ENCODE measurements around the gene NEU2. TPM values are rescaled to one million over a fixed set of nuclear protein-coding genes. Genes with fewer than 3 reads are reported as not detected.

The NEU2 gene
- total and polyA plus RNA-seq, 2 of the 13 experiments (the other 11 are each of a cell fraction or from before 2014, with no cell fraction given): not detected

GRCh38 chr2:233055362-233055761 lies 22.9 kb downstream of the NEU2 start:
- 25% methylated on average over 2 of the region's 2 CpGs for WGBS (ENCODE audit: low lambda C conversion rate)
- BruUV-seq (replicated peaks): no TSS peak
- ATAC-seq (no peak), DNase-seq (ENCODE audit: low spot score) (no peak), FAIRE-seq (no peak)
- TF ChIP-seq ZNF660 (CRISPR knock-in tag; IDR thresholded peaks at IDR 0.05; ENCODE audit: borderline replicate concordance, low read depth) (no peak), SOX13 (IDR thresholded peaks at IDR 0.05) (no peak), SOX13 (CRISPR knock-in tag; conservative IDR thresholded peaks at IDR 0.05 in 1 of 2, IDR thresholded peaks at IDR 0.05 in 1 of 2) (no peak), SNRNP70 (IDR thresholded peaks at IDR 0.05; ENCODE audit: low read depth, low read length) (no peak), GZF1 (CRISPR knock-in tag; IDR thresholded peaks at IDR 0.05) (no peak), ATF6 (CRISPR knock-in tag; conservative IDR thresholded peaks at IDR 0.05) (no peak), IKZF1 (IDR thresholded peaks at IDR 0.05) (no peak), DPF2 (CRISPR knock-in tag; IDR thresholded peaks at IDR 0.05; ENCODE audit: borderline replicate concordance, low read depth) (no peak)
- intact Hi-C loops (cut with micrococcal nuclease; ENCODE audit: unreplicated experiment) (no loop called here), in situ Hi-C loops (cut with HindIII; ENCODE audit: extremely low pct_ligation_motif_present, low pct_unique_long_range_greater_than_20kb) (no loop called here)
- Histone ChIP-seq H3K36me3 (replicated peaks in 1 of 2; ENCODE audit: control insufficient read depth in 1 of 2, insufficient read depth in 2 of 2, low read length in 2 of 2) (no peaks in the 10 kb centered on the region), H2AFZ (ENCODE audit: low read length) (no peak overlapping the region), H3K27me3 (ENCODE audit: control insufficient read depth in 1 of 2, insufficient read depth in 2 of 2, low read length in 2 of 2) (peaks cover 0 to 15% of the 10 kb centered on the region in 2 experiments; a peak in 3 of 5 replicates), H3K27ac (ENCODE audit: extremely low read length, insufficient read depth, low read length) (no peak overlapping the region), H3K79me2 (ENCODE audit: insufficient read depth, low read length) (no peaks in the 10 kb centered on the region), H3K4me1 (ENCODE audit: insufficient read depth, low read length) (peaks cover 34% of the 10 kb centered on the region), H4K20me1 (ENCODE audit: insufficient read depth, low read length) (no peaks in the 10 kb centered on the region), H3K9me3 (ENCODE audit: low read length) (no peaks in the 10 kb centered on the region), H3K9ac (ENCODE audit: insufficient read depth, low read depth, low read length) (no peak overlapping the region), H3K4me3 (replicated peaks in 1 of 3; ENCODE audit: insufficient read depth in 1 of 3, low read depth in 2 of 3, low read length in 3 of 3) (no peak overlapping the region), H3K4me2 (ENCODE audit: low read depth, low read length) (no peak overlapping the region)
- POLR2A ChIA-PET: no interaction called here
- CTCF ChIA-PET (ENCODE audit: low intra/inter-chr PET ratio, low total read pairs): no interaction called here

Data from HepG2 (cell line).